GM18502 (cell line): Measurements from ENCODE around the gene PCSK5.
"Not testable (repeated sequence)": the region's sequence is repeated elsewhere in the genome, so short reads cannot be mapped to it uniquely, and the experiment has no call there.

Experiments used
- ATAC-seq: cut with Tn5 transposase; IDR thresholded peaks from one replicate; pipeline ENCODE4 v1.9.1; 2021; ENCODE audit warnings: mild to moderate bottlenecking; ENCODE audit not compliant: unreplicated experiment, poor library complexity

Gene PCSK5

DNA sequence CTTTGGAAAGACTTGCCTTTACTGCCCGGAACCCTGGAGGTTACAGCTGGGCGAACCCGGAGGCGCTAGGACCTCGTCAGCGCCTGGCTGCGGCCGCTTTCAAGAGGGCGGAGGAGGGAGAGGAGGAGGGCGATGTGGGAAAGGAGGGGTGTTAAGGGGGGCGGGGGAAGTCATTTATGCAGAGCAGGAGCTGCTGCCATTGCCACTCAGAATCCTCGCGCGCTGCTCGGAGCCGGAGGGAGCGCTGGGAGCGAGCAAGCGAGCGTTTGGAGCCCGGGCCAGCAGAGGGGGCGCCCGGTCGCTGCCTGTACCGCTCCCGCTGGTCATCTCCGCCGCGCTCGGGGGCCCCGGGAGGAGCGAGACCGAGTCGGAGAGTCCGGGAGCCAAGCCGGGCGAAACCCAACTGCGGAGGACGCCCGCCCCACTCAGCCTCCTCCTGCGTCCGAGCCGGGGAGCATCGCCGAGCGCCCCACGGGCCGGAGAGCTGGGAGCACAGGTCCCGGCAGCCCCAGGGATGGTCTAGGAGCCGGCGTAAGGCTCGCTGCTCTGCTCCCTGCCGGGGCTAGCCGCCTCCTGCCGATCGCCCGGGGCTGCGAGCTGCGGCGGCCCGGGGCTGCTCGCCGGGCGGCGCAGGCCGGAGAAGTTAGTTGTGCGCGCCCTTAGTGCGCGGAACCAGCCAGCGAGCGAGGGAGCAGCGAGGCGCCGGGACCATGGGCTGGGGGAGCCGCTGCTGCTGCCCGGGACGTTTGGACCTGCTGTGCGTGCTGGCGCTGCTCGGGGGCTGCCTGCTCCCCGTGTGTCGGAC lies at the start of gene PCSK5:
Gene PCSK5, plus strand, starts transcription at position 202 of the 805 bp plus-strand sequence. Its CDS starts 509 bp downstream, at position 711.
- ATAC-seq, result peak; percentile 83

DNA sequence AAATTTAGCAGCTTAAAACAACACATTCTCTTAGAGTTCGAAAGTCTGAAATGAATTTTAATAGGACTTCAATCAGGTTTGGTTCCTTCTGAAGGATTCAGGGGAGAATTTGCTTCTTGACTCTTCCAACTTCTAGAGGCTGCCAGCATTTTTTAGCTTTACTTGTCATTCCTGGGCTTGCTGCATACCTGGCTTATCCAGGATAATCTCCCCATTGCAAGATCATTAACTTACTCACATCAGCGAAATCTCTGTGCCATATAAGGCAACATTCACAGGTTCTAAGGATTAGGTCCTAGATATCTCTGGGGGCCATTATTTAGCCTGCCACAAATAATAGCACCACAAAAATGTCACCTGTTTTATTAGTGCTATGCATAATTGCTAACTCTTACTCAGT lies 46.2 kb upstream of the PCSK5 start:
- no peak for ATAC-seq

DNA sequence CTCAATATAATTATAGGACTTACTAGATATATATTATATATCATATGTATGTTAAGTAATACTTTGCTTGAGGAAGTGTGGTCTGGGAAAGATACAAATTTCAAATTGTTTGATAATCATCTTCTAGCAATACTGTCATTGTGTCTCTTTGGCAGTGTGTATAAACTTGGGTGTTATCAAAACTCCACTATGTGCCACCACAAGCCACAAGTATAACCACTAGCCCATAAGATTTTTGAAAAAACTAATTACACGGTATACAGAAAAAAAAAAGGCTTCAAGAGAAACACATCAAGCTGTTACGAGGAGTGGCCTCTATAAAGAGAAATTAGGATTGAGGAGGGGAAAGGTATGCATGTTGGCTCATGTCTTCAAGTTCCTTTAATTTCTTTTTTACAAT lies 44.7 kb upstream of the PCSK5 start:
- ATAC-seq, result no peak

DNA sequence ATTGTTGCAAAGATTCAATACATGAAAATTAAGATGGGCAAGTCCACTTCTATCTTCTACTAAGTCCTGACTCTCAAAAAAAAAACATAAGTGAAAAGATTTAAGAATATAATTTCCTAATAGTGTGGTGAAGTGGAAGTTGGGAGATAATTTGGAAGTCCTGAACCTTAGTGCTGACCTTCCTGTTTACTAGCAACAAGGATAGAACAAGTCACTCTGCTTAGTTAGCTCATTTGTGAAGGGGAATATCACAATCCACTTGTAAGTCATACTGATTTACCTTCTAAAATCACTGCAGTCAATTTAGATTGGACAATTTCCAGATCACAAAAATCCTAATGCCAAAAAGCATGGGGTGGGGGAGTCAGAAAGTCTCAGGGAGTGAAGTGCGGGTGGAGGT lies 43.4 kb upstream of the PCSK5 start:
- no peak for ATAC-seq

DNA sequence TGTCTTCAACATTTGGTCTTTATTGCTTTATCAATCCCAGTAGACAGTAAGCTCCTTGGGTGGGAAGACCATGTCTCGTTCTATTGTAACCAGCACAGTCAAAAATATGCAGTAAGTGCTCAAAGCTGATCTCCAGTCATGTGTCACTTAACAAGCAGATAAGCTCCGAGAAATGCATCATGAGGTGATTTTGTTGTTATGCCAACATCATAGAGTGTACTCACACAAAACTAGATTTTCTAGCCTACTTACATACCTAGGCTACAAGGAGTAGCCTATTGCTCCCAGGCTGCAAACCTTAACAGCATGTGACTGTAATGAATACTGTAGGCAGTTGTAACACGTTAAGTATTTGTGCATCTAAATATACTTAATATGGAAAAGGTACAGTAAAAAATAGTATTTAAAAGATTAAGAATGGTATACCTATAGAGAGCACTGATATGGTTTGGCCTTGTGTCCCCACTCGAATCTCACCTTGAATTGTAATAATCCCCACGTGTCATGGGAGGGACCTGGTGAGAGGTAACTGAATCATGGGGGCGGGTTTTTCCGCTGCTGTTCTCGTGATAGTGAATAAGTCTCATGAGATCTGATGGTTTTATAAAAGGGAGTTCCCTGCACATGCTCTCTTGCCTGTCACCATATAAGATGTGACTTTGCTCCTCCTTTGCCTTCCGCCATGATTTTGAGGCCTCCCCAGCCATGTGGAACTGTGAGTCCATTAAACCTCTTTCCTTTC lies 39.8 kb upstream of the PCSK5 start:
- no peak for ATAC-seq

DNA sequence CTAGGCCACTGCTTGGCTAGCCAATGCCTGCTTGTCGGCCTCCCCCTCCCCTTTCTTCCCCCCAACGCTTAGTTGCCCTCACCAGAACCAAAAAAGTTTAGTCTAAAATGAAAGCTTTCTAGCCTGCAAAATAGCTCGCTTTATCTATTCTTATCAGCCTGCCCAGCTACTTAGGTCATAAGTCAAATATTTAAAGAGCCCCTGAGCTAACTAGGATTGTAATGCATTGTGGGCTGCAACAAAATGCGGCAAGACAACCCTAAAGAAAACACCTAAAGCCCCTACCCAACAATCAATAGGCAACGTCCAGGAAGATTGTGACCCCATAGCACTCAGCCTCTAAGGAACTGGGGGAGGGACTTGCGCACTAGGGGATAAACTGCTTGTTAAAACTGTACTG lies 38.6 kb upstream of the PCSK5 start:
- no peak for ATAC-seq

DNA sequence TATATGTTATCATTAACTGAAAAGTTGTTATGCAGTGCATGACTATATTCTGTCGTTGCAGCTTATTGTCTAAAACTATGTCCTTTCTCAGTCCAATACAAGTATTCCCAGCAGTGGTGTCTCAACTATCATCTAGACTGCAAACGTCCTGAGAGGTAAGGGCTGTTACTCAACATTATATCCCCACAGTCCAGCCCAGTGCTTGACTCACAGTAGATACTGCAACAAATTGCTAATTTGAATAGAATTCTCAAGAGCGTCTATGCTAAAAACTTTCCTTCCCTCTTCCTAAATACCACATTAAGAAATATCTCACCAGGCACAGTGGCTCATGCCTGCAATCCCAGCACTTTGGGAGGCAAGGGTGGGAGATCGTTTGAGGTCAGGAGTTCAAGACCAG lies 37.7 kb upstream of the PCSK5 start:
- ATAC-seq, result no peak

DNA sequence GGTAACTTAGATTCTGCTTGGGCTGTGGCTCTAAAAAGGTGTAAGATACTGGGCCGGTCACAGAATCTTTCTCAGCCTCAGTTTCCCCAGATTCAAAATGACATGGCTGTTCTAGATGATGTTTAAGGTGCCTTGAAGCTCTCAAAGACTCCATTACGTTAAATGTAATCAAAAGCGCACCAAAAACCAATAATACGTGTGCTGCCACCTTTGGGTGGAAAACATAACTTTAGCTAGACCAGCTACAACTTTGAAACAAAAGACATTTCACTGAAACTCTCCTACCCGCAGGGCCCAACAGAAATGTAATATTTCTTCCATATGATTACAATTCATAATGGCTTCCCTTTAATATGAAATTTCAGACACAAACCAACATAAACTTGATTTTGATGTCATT lies 35.0 kb upstream of the PCSK5 start:
- no peak for ATAC-seq

DNA sequence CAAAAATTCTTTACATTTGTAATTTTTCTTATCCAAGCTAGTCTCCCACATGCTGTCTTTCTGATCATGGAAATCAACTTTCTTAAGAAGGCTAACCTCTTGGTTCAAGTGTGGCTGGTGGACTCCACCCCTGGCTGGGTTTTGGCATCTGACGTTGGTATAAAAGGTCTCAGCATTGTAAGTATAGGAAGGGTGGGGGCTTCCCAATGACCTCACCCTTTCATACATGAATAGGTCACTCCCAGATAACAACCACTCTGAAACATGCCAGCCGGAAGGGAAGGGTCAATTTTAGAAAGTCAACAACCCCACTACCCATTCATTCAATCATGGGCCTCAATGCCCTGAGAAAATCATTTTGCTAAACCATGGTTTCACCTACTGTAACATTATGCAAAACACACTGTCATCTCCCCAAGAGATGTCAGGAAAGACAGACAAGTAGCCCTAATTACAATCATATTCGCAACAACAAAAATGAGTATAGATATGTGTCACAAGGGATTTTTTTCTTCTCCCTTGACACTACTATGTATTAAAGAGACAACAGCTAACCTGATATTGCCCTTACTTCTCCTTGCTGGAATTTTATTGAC lies 31.9 kb upstream of the PCSK5 start:
- ATAC-seq, result peak; percentile 74

DNA sequence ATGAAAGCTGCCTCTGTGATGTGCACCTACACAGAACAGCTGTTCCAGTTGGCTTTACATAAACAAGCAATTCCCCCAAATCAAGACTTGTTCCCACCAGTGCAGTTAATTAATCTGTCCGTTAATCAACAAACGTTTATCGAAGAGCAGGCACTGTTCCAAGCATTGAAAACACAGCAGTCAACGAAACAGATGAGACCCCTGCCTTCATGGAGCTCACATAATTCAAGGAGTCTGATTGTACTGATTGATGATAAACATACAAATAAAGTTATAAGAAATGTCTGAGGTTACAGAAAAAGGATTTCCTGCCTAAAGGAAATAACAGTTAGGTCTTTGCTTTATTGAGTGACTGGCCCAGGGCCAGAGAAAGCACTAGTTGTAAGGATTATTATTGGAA lies 26.2 kb upstream of the PCSK5 start:
- no peak for ATAC-seq

DNA sequence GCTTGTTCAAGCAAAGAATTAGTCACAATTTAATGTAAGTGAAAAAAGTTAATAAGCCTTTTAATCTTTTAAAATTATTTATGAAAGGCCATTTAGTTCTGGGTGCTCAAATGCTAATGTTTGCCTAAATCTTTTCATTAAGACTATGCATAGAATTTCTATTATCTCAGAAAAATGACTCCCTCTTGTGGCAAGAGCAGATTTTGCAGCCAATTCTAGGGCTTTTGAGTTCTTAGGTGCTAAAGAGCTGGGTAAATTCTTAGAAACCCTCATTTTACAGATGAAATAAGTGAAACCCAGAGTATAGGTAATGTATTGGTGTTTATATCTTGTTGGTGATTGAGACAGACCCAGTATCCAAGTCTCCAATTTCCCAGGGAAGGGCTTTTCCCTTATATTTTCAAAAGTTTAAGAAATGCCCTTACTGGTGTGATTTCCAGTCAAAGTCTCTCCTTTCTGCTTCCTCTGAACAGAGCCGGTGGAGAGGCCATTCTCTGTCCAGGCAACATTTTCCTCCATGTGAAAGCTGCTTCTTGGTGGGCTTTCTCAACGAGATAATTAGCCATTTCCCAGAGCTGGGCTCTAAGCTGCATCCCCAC lies 24.1 kb upstream of the PCSK5 start:
- ATAC-seq, result no peak

DNA sequence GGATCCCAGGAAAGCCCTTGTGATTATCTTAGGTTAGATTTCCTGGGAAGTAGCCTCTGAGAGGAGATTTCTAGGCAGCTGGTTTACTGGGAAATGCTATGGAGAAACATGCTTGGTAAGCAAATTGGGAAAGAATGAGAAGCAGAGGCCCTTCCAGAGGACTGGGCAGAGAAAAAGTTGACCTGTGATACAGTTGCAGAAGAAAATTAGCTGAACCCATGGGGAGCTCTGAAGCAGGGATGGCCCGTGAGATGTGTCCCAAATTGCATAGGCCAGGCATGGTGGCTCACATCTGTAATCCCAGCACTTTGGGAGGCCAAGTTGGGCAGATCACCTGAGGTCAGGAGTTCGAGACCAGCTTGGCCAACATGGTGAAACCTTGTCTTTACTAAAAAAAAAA lies 21.9 kb upstream of the PCSK5 start:
- not testable (repeated sequence) for ATAC-seq

DNA sequence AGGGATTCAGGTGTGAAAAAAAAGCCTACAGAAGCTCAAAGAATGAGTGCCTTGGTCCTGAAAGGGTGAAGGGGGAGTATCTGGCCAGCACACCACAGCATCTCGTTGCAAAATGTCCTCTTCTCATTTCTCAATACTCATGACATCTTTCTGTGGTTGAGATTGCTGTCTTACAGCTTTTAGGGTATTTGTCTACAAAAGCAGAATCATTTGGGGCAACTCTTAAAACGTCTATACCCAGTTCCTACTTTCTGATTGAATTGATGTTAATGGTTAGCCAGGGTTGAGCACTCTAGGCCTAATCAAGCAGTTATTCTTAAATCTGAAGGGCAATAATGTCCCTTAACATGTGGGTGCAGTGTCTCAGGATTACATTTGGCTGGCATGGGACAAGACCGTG lies 21.2 kb upstream of the PCSK5 start:
- ATAC-seq, result no peak

DNA sequence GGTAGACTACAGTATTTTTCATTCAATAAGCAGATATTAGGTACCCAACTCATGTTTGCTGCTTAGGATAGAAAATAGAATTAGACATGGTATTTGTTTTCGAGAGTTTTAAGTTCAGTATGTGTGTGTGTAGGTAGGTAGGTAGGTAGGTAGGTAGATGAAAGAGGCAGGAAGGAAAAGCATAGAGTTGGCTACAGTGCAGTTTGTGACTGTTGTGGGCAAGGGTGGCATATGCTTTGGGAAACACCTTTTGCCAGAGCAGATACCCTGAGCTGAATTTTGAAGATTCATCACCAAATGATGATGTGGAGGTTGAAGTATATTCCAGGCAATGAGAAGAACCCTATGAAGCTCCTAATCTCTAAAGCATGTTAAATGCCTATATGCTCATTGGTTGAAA lies 20.0 kb upstream of the PCSK5 start:
- ATAC-seq, result no peak

DNA sequence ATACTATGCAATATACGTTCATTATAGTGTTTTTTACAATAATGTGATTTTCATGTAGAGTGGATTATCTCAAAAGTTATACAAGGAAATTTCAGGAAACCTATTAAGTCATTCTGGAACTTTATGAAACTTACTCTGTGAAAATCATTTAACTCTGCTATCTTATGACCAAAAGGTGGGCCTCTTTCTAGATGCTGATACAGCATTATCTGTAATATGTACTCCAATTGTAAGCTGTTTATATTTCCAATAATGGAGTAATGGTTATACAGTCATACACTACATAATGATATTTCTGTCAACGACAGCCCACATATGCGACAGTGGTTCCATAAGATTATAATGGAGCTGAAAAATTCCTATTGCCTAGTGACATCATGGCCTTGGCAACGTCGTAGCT lies 18.8 kb upstream of the PCSK5 start:
- ATAC-seq, result no peak

DNA sequence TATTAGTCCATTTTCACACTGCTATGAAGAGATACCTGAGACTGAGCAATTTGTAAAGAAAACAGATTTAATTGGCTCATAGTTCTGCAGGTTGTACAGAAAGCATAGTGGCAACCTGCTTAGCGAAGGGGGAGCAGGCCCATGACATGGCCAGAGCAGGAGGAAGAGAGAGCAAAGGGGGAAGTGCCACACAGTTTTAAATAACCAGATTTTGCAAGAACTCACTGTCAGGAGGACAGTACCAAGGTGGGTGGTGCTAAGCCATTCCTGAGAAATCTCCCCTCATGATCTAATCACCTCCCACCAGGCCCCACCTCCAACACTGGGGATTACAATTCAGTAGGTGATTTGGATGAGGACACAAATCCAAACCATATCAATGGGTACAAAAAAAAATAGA lies 16.8 kb upstream of the PCSK5 start:
- ATAC-seq, result no peak

DNA sequence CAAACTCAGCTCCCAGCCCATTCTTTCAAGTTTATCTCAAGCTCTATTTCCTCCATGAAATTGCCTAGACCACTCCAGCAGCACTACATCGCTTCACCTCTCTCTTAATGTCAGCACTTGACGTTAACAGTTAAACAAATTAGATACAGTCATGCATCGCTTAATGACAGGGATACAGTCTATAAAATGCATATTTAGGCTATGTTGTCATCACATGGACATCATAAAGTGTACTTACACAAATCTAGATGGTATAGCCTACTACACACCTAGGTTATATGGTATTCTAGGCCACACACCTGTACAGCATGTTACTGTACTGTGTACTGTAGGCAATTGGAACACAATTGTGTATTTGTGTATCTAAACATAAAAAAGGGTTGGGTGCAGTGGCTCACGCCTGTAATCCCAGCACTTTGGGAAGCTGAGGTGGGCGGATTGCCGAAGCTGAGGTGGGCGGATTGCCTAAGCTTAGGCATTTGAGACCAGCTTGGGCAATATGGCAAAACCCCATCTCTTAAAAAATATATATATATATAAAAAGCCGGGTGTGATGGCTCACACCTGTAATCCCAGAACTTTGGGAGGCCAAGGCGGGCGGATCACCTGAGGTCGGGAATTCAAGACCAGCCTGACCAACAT lies 13.4 kb upstream of the PCSK5 start:
- ATAC-seq, result no peak

DNA sequence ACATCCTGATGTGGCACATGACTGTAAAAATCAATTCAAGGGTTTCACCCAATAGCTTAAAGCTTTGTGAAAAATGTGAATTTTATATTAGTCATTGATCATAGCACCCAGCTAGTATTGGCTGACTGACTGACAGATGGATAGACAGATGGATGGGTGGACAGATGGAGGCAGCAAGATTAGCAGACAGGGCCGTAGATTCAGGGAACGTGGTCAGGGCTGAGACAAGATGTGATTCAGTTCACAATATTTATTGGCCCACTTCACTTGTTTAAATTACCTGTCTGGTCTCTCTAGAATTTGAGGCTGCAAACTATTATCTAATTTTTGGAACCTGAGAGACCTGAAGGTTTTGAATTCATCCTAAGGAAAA lies 12.0 kb upstream of the PCSK5 start:
- ATAC-seq, result no peak

DNA sequence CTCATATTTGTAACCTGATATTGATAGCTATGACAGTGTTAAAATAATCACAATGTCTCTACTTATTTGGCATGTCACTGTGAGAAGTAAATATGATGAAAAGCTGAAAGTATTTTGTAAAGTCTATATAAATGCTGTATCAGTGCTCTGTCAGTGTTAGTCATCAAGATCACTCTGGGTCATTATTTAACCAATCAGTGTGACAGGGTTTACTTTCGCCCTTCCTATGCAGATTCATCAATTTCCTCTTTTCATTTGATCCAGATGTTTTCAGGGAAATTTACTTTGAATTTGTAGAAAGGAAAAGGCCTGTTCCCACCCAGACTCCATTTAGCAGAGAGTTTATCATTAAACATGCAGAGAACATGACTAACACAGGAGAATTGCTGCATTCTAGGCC lies 9.9 kb upstream of the PCSK5 start:
- ATAC-seq, result no peak

DNA sequence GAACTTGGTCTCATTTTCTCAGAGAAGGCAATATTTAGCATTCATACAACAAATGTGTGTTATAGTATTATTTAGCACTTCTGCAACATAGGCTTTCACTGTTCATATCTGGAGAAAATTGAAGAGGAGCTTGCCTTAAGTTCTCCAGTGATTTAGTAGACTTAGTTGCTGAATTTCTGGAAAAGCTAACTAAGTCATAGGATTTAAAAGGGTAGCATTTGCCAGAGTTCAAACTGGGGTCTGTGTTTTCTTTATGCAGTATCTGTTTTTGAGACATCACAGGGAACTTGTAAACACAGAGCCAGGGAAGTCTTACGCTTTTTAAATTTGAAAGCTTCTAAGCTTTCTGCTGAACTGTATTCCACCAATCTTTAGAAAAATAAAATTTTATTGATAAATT lies 8.7 kb upstream of the PCSK5 start:
- ATAC-seq, result no peak

DNA sequence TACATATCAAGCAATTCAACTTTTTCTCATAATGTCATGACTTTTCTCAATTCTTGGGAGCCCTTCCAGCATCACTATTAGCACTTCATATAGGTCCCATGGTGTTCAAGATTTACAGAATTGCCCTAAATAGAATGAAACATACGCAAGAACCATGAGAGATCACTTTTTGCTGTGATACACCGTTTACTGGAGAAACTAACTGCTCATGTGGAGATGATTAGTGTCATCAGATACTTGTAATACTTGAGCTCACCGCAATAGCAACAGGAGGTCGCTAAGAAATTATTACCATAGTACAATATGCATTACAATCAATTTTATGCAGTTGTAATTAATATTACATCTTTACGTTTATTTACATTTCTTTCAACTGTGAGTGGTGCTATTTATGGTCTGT lies 4.8 kb upstream of the PCSK5 start:
- no peak for ATAC-seq
